Measurements from ENCODE around the gene ELMOD1.

The ELMOD1 gene

DNA sequence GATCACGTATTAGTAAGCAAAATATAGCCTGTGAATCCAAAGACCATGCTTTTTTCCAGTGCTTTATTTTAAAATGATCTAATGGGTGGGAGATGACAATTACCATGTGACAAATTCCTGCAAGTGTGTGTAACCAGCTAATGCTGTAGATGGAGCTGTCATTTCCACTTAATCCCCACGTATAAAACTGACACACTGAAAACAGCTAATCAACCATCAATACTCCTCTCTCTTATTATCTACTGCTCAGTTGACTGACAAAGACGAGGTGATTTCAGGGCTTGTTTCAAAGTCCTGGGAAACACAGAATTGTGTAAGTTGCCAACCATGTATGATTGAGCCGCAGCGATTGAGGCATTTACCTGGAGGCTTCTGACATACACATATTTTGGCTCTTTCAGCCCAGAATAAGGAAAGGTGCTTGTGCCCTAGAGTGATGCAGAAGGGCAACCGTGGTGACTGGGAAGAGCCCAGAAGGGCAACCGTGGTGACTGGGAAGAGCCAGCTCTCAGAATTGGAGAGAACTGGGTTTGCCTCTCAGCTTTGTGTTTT lies 111.2 kb downstream of the ELMOD1 start:
- no peak for DNase-seq (ENCODE audit: low read depth)
- TF ChIP-seq, protein P1, sequence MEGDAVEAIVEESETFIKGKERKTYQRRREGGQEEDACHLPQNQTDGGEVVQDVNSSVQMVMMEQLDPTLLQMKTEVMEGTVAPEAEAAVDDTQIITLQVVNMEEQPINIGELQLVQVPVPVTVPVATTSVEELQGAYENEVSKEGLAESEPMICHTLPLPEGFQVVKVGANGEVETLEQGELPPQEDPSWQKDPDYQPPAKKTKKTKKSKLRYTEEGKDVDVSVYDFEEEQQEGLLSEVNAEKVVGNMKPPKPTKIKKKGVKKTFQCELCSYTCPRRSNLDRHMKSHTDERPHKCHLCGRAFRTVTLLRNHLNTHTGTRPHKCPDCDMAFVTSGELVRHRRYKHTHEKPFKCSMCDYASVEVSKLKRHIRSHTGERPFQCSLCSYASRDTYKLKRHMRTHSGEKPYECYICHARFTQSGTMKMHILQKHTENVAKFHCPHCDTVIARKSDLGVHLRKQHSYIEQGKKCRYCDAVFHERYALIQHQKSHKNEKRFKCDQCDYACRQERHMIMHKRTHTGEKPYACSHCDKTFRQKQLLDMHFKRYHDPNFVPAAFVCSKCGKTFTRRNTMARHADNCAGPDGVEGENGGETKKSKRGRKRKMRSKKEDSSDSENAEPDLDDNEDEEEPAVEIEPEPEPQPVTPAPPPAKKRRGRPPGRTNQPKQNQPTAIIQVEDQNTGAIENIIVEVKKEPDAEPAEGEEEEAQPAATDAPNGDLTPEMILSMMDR (IDR thresholded peaks at IDR 0.05; ENCODE audit: low read depth, low read length, missing control alignments): no peak
- H3K4me3 ChIP-seq (ENCODE audit: low read depth, low read length): no peak overlapping the region
- in situ Hi-C loops (cut with HindIII; ENCODE audit: low sequenced_read_pairs): no loop called here

DNA sequence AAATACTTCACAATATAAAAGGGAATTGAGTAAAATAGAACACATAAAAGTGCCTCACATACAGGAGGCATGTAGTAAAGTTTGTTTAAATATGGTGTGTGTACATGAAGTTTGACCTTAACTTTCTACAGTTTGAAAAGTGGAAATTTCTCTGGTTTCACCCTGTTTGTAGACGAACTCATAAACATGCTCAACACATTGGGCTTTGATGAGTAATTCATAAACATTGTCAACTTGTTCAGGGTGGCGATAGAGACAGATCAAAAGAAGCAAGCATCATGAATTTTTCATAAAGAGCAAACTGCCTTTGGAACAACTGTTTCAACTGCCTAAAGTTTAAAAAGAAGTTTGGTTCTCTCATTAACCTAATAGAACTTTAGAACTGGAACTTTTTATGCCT lies 111.8 kb downstream of the ELMOD1 start:
- no peak for DNase-seq (ENCODE audit: low read depth)
- no peak overlapping the region for H3K4me3 ChIP-seq (ENCODE audit: low read depth, low read length)
- TF ChIP-seq, protein P1 (IDR thresholded peaks at IDR 0.05; ENCODE audit: low read depth, low read length, missing control alignments): no peak
- in situ Hi-C loops (cut with HindIII; ENCODE audit: low sequenced_read_pairs): no loop called here

DNA sequence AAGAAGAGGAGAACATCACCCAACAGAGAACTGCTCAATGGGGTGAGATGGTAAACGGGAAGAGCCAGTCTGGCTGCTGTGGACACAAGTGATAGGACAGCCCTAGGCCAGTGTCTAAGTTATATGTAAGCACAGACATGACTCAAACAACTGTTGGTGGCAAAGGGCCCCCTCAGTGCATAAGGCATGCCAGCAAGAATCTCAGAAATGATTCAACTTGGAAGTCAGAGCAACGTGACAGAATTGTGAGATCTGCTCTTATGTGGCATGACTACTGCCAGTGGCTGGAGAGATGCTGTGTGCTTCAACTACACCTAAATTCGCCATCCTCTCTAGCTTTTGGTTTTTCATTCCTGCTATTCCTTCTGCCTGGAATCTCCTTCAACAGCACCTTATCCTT lies 113.5 kb downstream of the ELMOD1 start:
- in situ Hi-C loops (cut with HindIII; ENCODE audit: low sequenced_read_pairs): no loop called here
- no peak for DNase-seq (ENCODE audit: low read depth)
- H3K4me3 ChIP-seq (ENCODE audit: low read depth, low read length): no peak overlapping the region
- TF ChIP-seq, protein P1 (IDR thresholded peaks at IDR 0.05; ENCODE audit: low read depth, low read length, missing control alignments): no peak

DNA sequence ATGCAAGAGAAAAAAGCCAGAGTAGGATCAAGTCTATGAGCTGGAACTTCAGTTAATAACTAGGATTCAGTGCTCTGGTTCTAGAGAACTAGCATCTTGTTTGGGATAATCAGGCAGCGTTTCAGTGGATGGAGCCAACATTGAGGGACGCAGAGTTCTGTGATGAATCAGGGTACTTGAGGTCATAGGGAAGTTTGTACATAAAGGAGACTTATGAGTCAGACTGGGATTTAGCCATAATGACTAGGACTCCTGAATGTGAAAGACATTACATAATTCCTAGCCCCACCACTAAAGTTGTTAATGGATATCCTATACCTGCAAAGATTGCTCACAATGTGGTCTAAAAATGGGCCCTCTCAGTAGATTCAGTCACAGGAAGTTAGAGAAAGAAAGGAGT lies 114.1 kb downstream of the ELMOD1 start:
- peak; percentile 83 for DNase-seq (ENCODE audit: low read depth)
- TF ChIP-seq, protein P1 (IDR thresholded peaks at IDR 0.05; ENCODE audit: low read depth, low read length, missing control alignments): no peak
- no peak overlapping the region for H3K4me3 ChIP-seq (ENCODE audit: low read depth, low read length)
- in situ Hi-C loops (cut with HindIII; ENCODE audit: low sequenced_read_pairs): no loop called here

DNA sequence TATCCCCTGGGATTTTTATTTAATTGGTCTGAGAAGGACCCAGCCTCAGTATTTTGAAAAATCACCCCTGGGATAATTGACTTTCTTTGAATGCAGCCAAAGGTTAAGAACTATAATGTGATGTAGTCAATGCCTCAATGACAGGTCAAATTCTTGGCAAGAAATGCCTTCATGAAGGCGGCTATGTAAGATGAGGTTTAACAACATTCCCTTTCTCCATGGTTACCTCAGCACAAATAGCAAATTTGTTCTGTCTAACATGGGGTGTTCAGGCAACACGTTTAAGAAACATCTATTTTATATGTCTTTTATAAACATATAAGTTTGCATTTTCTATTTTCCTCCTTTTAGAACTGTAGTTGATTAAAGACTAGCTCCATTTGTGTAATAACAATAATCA lies 115.6 kb downstream of the ELMOD1 start:
- no peak for DNase-seq (ENCODE audit: low read depth)
- H3K4me3 ChIP-seq (ENCODE audit: low read depth, low read length): no peak overlapping the region
- TF ChIP-seq, protein P1 (IDR thresholded peaks at IDR 0.05; ENCODE audit: low read depth, low read length, missing control alignments): no peak
- in situ Hi-C loops (cut with HindIII; ENCODE audit: low sequenced_read_pairs): no loop called here

DNA sequence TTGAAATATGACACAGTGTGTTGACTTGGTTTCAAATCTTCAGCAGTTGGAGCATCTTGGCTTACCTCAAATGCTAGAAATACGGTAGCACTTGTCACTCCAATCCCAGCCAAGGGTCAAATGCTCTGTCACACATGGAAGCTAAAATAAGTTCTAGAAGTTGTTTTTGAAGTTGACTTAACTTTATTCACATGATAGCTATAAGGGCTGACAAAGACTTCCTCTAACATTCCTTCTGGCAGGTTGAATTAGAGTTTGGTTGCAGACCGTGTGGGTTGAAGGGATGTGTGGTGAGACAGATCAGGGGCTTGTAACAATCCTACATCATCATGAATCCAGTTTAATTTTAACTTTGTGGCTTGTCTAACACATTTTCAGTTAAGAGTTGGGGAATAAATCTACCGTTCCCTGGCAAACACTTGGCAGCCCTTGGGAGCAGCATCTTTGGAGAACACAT lies 116.3 kb downstream of the ELMOD1 start:
- no peak for DNase-seq (ENCODE audit: low read depth)
- H3K4me3 ChIP-seq (ENCODE audit: low read depth, low read length): no peak overlapping the region
- TF ChIP-seq, protein P1 (IDR thresholded peaks at IDR 0.05; ENCODE audit: low read depth, low read length, missing control alignments): no peak
- in situ Hi-C loops (cut with HindIII; ENCODE audit: low sequenced_read_pairs): no loop called here

Measured in astrocyte of the cerebellum (primary cell).